SHP77 treated with DMSO at 0.1 percent for 48 hours (cell line): ENCODE data around the gene NOP58.
"Not testable (repeated sequence)": the region's sequence is repeated elsewhere in the genome, so short reads cannot be mapped to it uniquely, and the experiment has no call there.

ENCODE experiments used
- DNase-seq: peaks from one replicate; lab custom pipeline; 2025; lab: John Stamatoyannopoulos, UW

The NOP58 gene

DNA sequence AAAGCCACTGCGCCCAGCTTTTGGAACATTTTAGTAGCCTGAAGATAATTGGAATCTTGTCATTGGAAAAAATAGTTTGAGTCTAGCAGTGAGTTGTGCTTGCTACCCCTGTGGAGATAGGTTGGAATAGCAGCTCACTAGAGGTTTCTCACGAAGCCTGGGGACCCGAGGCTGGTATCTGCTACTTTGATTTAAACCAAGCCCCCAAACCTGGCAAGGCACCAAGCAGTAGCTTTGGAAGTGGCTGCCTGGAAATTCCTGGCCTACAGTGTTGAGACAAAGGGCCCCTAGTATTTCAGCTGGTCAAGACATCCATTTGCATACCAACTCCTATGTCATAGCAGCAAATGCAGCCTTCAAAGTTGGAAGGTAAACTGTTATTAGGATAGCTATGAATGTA is 42.1 kb downstream of the NOP58 start:
- no peak for DNase-seq

DNA sequence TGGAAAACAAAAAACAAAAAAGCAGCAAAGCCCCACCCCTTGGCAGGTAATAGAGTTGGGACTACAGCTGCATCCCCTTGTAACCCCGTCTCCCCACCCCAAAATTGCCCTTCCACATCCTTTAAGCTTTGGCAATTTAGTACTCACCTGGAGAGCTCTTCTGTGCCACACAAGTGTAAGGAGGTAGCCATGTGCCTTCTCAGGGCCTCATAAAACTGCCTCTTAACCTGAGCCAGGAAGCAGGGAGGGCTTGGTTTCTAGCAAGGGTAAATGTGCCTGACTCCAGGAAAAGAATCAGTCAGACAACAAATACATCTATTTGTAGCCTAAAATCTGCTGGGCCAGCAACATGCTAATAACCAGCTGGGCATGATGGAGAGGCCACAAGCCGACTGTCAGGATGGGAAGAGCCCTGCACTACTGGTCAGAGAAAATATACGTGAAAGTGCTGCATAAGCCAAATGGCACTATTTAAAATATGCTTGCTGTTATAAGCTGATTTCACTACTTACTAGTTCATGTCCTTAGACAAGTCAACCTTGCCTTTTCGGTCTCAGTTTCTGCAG is 46.3 kb downstream of the NOP58 start:
- DNase-seq, result no peak

GRCh38 chr2:202314116-202314515 is 48.6 kb downstream of the NOP58 start:
- no peak for DNase-seq

GRCh38 chr2:202317080-202317857 is 51.7 kb downstream of the NOP58 start:
- DNase-seq, result no peak

DNA sequence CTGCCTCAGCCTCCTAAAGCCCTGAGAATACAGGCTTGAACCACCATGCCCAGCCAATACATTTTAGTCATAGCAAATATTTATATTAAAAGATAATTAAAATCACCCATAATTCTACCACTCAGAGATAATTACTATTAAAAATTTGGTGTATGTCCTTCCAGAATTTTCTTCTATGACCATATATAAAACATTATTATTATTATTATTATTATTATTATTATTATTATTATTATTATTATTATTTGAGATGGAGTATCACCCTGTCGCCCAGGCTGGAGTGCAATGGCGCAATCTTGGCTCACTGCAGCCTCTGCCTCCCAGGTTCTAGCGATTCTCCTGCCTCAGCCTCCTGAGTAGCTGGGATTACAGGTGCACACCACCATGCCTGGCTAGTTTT is 54.8 kb downstream of the NOP58 start:
- not testable (repeated sequence) for DNase-seq

DNA sequence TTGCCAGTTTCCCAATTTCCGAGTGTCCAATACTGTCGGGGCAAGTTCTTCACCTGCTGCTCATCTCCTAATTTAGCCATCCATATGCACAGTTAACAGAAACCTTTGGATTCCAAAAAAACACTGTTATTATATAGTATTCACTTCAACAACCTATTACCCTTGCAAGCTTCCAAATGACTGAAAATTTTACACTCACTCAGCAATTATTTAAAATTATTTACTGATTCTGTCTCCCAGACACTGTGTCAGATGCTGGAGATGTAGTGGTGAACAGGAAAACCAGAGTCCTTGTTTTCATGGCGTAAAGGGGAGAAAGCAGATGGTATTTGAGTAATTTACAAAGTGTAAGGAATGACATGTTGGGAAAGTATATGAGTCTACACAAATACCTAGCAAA is 56.9 kb downstream of the NOP58 start:
- DNase-seq, result no peak

DNA sequence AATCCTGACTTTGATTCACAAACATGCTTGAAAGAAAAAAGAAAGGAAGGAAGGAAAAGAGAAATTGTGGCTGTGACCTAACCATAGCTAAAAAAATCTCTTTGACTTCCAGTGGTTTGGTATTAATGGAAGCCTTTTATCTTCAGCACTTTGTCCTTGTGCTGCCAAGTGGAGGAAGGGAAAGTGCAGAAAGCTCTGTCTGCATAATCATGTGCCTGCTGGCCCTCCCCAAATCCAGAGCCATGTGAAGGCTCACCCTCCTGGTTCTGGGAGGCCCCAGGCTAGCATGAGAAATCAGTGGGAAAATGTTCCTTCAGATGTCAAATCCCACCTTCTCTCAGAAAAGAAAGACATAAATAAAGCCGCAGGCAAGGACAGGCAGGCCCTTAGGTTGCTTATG is 62.3 kb downstream of the NOP58 start:
- no peak for DNase-seq

GRCh38 chr2:202335791-202336467 is 70.4 kb downstream of the NOP58 start:
- no peak for DNase-seq

DNA sequence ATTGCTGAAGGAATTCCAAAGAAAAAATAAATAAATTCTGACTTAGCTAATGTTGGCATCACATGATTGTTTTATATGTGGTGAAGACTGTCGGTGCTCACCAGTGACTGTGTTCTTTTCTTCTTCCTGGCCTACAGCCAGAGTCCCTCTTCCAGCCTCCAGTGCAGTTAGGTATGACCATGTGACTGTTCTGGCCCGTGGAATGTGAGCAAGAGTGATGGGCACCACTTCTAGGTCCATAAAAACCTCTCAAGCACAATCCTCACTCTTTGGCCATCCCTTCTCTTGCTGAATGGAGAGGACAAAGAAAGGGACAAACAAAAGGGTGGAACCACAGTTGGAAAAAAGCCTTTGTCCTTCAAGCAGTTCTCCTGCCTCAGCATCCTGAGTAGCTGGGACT is 71.6 kb downstream of the NOP58 start:
- DNase-seq, result no peak

DNA sequence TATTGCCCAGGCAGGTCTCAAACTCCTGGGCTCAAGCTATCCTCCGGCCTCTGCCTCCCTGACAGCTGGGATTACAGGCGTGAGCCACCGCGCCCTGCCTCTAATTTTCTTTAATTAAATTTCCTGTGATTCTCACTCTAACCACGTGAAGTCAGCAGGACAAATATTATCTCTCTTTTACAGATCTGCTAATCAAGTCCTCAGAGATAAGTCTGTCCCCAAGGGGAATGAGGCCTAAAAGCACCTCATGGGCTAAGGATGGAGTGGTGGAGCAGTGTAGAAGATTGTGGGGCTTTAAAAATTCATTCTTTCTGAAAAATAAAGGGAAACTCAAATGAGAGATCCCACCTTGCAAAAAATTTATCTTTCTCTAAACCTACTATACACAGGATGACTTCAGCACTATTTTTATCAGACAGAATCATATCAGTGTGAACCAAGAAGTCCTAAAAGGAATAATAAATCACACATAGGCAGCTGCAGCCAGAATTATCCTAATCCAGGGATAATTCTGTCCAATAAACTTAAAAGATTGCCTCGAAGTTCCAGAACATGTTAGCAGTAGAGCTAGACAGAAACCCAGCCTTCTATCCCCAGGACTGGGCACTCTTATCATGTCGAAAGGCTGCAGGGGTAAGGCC is 72.3 kb downstream of the NOP58 start:
- DNase-seq, result no peak

DNA sequence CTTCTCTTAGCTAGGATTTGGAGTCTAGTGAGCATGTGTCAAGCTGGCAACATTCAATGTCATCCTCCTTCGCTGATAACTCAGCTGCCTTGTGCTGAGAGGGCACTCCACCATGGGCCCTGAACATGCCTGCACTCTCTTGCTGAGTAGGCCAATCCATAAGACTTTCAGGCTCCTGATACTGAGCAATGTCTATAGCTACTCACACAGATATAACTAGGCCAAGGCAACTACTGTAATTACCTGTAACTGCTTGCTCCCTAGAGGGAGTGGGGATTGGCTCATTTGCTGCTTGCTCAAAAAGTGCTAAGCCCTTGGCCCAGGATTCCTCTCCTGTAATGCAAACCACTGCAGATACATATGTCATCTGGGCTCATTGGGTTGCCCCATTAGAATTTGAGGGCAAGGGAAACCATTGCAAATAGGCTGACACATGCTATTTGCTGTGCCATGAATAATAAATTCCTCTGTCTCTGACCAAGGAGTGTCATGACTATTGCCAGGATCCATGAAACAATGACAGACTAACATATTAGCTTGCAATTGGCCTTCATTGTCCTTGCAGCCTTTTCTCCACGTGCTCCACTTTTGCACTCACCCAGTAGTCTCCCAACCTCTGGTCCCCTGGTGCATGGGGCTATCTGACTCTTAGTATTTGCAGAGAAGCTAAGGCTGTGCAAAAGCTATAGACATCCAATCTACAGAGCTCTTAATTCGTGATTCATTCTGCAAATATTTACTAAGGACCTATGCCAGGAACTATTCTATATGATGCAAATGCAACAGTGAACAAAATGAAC is 73.7 kb downstream of the NOP58 start:
- DNase-seq, result peak; percentile 20

- DNase-seq, result no peak
These were observed 78.6 kb downstream of the NOP58 start for GRCh38 chr2:202344178-202344577.

- DNase-seq, result no peak
These were observed 80.6 kb downstream of the NOP58 start for GRCh38 chr2:202346180-202346579.
